HUDEP-2 (cell line): ENCODE data around the gene LPAR1.

Experiments used
- DNase-seq, 76 experiments: peaks; one replicate each; lab custom pipeline; 2025; ENCODE audit not compliant: unreplicated experiment in 76 of 76; lab: John Stamatoyannopoulos, UW

Gene LPAR1

GRCh38 chr9:110967196-110967595 is 71.1 kb downstream of the LPAR1 start:
- DNase-seq = no peak

DNA sequence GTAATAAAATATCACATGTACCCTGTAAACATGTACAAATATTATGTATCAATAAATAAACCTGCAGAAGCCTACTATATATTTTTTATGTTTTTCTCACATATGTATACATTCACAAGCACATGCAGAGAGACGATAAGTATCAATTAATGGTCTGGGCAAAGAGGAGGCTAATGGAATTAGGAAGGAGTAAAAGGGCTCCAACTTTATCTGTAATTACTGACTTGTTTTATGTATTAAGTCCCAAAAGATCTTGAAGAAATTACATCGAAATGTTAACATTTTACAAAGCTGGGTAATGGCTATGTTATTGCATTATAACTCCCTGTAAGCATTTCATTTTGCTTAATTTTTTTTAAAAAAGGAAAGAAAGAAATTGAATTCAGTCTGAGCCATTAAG is 78.0 kb downstream of the LPAR1 start:
- no peak for DNase-seq

DNA sequence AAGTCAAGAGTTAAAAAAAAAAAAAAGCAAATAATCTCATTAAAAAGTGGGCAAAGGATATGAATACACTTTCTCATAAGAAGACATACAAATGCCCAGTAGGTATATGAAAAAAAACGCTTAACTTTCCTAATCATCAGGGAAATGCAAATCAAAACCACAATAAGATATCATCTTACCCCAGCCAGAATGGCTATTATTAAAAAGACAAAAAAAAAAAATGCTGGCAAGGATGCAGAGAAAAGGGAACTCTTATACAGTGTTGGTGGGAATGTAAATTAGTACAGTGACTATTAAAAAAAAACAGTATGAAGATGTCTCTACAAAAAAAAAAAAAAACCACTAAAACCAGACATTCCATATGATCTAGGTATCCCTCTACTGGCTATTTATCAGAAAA is 79.4 kb downstream of the LPAR1 start:
- no peak for DNase-seq

GRCh38 chr9:110954822-110955291 is 83.4 kb downstream of the LPAR1 start:
- no peak for DNase-seq

DNA sequence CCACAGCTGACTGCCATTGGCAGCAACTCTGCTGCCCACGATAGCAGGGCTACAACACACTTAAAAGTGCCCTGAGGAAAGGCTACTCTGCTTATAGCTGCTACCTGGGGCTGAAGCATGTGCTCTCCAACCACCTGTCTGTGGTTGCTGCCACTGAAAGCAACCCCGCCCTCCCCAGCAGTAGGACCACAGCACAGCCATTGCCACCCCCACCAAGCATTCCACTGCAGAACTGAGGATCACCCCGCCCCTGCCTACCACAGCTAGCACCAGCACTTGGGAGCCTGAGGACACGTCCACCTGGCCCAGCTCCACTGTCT is 85.8 kb downstream of the LPAR1 start:
- no peak for DNase-seq

DNA sequence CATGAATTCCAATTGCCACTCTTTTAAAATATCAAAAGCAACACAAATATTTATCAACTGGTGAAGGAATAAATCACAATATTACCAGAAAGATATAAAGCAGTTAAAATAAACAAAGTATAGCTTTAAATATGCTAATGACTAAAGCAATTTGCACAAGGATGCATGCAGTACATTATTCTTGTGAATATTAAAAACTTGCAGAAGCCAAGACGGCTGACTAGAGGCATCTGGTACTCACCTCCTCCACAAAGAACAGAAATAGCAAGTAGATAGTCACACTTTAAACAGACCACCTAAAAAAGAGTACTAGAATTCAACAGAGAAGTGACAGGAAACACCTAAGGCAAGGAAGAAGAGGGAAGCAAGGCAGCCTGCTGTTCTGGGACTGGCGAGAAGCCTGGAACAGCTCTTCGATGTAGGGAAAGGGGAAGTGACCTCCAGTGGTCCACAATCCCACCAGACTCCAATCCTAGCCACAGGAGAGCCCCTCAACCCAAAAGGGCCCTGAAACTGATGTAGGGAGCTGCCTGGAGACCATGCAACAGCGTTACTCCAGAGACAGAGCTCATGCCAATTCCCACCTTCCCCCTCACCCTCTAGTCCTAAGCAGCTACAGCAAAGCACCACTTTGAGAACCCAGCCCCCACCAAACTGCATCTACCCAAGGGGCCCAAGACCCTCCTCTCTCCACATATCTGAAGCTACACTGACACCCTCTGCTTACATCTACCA is 86.3 kb downstream of the LPAR1 start:
- no peak for DNase-seq

- DNase-seq = no peak
These were observed 88.1 kb downstream of the LPAR1 start for GRCh38 chr9:110950041-110950645.

GRCh38 chr9:110949081-110949480 is 89.2 kb downstream of the LPAR1 start:
- no peak for DNase-seq

GRCh38 chr9:110947491-110948044 is 90.7 kb downstream of the LPAR1 start:
- no peak for DNase-seq

DNA sequence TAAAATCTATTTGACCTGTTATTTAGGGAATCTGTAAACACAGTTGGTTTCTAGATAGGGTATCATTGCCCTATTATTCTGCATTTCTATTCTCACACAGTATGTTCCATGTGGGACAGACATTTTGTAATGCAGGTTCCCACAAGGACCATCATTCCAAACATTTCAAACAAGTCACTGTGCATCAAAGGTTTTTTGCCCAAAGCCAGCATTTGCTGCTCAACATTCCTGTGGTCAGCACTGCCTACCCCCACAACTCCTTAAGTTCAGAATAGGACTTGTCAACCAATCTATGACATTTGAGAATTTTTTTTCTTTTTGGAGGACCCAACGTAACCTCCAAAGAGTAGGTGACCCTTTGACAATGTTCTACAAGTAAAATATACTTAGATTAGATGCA is 95.7 kb downstream of the LPAR1 start:
- DNase-seq = no peak

DNA sequence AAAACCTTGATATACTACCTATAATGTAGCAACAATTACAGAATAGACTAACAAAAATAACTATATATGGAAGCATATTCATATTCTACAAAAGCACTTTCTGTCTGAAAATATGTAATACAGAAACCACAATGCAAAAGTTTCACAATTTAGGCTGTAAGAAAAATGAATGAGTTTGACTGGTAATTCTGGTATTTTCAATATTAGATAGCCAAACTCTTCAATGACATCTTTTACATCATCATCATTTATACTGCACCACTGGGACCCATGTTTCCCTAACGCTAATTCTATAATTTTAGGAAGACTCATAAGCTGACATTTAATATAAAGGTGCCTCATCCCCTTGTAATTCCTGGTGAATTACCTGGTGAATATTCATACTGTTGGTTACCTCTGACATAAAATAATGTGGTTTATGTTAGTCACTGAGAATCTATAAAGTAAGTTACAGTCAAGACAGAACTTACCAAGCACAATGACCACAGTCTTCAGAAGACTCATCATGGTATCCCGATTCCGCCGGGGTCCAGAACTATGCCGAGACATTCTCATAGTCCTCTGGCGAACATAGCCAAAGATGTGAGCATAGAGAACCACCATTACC is 97.2 kb downstream of the LPAR1 start:
- DNase-seq = no peak

DNA sequence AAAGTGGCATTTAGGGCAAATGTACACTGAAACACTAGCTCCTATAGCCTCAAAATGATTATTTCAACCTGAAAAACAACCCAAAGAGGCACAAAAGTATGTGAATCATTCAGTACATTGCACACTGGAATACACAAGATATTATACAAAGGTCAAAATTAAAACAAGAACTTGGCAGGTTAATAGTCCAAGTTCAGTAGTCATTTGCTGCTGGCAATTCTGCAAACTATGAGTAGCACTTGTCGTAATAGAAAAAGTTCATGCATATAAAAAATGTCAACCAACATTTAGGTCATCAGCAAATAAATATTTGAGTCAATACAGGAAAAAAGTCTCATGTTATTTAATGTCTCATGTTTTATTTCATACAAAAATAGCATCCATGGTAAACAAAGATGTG is 98.7 kb downstream of the LPAR1 start:
- no peak for DNase-seq

GRCh38 chr9:110939047-110939446 is 99.2 kb downstream of the LPAR1 start:
- no peak for DNase-seq

DNA sequence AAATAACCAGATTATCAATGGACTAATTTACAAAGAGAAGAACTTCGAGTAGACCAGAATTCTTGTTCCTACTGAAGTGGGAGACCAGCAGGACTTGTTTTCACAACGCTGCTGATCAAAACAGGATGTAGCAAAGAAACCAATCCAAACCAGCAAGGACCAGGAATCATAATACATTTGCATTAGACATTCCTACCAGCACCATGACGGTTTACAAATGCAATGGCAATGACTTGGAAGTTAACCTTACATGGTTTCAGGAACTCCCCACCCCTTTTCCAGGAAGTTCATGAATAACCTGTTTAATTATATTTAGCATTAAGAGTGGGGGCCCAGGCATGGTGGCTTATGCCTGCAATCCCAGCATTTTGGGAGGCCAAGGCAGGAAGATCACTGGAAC is 100.0 kb downstream of the LPAR1 start:
- no peak for DNase-seq

- no peak for DNase-seq
These were observed 101.4 kb downstream of the LPAR1 start for GRCh38 chr9:110936719-110937452.

GRCh38 chr9:110936237-110936636 is 102.0 kb downstream of the LPAR1 start:
- DNase-seq = no peak

DNA sequence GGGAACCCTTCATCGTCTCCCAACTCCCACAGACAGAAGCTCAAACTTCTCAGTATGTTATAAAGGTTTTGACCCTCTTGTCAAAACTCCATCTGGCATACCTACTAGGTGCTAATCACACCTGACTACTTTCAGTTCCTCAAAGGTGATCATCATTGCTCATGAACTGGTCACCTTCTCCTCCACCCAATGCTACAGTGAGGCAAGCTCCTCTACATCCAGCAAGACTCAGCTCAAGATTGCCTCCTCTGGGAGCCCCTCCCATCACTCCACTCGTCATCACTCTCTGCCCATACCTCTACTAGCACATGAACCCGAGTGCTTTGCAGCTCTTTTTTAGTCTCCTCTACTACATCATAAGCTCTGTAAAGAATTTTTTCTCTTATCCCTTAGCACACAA is 102.4 kb downstream of the LPAR1 start:
- no peak for DNase-seq

DNA sequence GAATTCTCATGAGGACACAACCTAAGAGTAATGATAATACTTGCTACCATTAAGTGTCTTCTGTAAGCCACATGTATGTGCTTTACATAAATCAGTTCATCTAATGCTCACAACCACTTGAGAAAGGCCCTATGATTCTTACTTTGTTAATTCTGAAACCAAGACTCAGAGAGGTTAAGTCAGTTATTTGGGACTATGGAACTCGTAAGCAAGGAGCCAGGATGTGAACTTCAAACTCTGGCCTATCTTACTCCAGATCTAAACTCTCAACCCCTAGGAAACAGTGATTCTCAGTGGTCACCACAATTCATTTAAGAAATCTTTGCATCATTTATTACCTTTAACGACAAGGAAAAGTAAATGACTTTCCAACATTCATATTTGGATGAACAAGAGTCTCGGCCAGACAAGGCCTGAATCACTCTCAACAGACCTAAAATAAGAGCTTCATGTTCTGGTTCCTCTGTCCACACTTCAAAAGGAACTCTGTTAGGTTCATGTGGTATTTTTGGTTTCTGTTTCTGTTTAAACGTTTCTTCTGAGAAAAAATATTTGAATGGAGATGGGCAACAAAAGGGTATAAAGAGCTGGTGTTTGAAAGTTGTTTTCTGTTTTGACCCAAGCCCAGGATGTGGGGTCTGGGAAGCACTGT is 104.8 kb downstream of the LPAR1 start:
- DNase-seq = no peak

DNA sequence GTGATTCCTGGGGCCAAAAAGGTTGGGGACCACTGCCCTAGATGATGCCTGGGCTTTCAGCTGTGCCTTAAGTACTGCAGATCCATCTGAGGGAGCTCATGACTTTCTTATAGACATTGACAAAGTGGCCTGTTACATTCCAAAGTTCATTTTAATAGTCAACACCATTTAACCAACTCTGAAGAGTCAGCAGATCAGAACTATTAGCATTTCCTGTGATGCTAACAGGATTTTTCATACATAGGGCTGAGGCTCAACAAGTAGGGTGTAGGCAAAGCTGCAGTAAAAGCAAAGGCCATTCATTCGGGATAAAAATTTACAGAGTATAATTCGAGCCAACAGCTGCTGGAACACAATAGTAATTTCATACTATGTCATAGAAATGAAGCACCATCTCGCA is 105.4 kb downstream of the LPAR1 start:
- DNase-seq = no peak

DNA sequence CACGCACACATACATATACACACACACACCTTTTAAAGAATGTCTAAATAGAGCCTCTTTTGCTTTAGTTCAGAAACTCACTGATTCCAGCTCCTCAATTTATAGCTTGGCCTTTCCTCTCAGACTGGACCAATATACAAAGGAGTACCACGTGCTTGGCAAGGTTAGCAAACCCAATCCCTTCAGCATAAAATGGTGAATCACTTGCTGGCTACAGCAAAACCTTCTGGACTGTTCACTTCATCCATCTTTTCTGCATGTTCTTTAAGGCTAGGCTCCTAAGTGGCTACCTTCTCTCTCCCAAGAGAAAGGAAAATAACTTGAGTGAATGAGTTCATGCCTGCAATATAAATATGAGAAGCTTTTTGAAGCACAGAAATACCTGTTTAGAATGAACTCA is 109.7 kb downstream of the LPAR1 start:
- DNase-seq = no peak
